Measurements from ENCODE around the gene MDM2.
A peak's percentile ranks its signal among the peaks of the same experiment; 100 is the strongest.
"Not testable (repeated sequence)": the region's sequence is repeated elsewhere in the genome, so short reads cannot be mapped to it uniquely, and the experiment has no call there.

Gene MDM2

DNA sequence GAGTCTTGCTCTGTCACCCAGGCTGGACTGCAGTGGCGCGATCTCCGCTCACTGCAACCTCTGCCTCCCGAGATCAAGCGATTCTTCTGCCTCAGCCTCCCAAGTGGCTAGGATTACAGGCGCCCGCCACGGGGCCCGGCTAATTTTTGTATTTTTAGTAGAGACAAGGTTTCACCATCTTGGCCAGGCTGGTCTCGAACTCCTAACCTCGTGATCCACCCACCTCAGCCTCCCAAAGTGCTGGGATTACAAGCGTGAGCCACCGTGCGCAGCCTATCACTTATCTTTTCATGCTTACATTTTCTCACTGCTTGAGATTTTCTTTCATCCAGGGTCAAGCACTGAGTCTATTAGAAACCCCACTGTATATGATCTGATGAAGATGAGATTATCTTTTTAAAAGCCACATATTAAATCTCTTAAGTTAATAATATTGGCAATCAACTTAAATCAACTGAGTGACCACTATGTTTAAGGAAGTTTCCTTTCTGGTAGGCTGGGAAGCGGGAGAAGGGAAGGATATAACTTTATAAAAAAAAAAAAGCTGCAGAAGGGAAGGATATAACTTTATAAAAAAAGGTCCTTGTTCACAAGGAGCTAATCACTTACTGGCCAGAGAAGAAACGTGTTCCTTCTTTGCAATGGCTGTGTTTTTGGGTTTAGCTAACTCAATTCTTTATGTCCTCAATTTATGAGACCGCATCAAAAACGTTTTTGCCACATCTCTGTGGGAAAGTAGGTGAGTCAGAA, 1.3 kb upstream of the MDM2 start:
- no peak for DNase-seq

DNA sequence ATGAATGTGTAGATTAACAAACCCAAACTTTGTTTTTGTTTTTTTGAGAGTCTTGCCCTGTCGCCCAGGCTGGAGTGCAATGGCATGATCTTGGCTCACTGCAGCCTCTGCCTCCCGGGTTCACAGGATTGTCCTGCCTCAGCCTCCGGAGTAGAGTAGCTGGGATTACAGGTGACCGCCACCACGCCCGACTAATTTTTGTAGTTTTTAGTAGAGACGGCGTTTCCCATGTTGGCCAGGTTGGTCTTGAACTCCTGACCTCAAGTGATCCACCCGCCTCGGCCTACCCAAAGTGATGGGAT, 752 bp upstream of the MDM2 start:
- DNase-seq, result not testable (repeated sequence)

GRCh38 chr12:68808388-68809189, 612 bp downstream of the MDM2 start:
- DNase-seq, result peak; percentile 77

GRCh38 chr12:68809190-68810026, 1.4 kb downstream of the MDM2 start:
- DNase-seq, result no peak

DNA sequence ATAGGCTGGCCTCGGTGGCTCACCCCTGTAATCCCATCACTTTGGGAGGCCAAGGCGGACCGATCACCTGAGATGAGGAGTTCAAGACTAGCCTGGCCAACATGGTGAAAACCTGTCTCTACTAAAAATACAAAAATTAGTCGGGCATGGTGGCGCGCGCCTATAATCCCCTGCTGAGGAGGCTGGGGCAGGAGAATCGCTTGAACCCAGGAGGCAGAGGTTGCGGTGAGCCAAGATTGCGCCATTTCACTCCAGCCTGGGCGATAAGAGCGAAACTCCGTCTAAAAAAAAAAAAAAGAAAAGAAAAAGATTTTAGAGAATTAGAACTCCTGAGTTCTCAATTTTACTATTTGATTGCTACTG, 2.0 kb downstream of the MDM2 start:
- not testable (repeated sequence) for DNase-seq

DNA sequence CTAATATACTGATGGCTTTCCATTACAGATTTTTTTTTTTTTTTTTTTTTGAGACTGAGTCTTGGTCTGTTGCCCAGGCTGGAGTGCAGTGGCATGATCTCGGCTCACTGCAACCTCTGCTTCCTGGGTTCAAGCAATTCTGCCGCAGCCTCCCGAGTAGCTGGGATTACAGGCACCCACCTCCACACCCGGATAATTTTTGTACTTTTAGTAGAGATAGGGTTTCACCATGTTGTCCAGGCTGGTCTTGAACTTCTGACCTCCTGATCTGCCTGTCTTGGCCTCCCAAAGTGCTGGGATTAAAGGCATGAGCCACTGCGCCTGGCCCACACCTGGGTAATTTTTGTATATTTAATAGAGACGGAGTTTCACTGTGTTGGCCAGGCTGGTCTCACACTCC, 3.6 kb downstream of the MDM2 start:
- not testable (repeated sequence) for DNase-seq

GRCh38 chr12:68812553-68813241, 4.7 kb downstream of the MDM2 start:
- no peak for DNase-seq

DNA sequence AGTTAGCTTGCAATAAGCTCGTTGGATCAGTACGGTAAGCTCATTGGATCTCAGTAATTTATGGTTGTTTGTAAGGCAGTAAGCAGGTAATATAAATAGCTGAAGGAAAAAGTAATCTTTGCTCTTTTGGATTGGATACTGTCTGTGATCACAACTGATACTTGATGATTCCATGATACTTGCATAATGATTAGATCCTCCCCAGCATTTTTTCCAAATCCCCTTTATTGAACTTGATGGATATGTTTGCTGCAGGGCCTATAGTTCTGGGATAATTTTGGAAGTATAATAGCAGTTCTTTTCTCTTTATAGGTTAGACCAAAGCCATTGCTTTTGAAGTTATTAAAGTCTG, 5.2 kb downstream of the MDM2 start:
- no peak for DNase-seq

GRCh38 chr12:68814490-68815231, 6.7 kb downstream of the MDM2 start:
- DNase-seq, result no peak

DNA sequence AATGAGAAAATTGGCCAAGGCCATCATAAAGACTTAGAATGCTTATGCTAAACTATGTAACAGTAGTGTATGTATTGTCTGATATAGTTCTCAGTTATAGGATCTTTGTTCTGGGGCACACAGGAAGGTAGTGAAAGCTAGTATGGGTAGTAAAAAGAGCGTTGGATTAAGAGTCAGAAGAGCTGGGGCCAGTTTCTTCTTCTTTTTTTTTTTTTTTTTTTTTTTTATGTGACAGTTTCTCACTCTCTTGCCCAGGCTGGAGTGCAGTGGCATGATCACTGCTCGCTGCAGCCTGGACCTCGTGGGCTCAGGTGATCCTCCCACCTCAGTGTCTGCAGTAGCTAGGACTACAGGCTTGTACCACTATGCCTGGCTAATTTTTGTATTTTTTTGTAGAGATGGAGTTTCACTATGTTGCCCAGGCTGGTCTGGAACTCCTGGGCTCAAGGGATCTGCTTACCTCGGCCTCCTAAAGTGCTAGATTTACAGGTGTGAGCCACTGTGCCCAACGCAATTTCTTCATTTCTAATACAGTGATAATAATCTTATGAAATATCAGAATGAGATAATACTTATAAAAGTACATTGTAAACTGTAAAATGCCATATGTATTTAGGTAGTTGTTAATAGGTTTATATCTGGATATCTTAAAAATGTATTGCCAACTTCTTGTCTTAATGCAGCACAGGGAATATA, 7.4 kb downstream of the MDM2 start:
- DNase-seq, result no peak

GRCh38 chr12:68815928-68816800, 8.2 kb downstream of the MDM2 start:
- no peak for DNase-seq

- not testable (repeated sequence) for DNase-seq
These were observed 11.5 kb downstream of the MDM2 start for GRCh38 chr12:68819481-68819880.

DNA sequence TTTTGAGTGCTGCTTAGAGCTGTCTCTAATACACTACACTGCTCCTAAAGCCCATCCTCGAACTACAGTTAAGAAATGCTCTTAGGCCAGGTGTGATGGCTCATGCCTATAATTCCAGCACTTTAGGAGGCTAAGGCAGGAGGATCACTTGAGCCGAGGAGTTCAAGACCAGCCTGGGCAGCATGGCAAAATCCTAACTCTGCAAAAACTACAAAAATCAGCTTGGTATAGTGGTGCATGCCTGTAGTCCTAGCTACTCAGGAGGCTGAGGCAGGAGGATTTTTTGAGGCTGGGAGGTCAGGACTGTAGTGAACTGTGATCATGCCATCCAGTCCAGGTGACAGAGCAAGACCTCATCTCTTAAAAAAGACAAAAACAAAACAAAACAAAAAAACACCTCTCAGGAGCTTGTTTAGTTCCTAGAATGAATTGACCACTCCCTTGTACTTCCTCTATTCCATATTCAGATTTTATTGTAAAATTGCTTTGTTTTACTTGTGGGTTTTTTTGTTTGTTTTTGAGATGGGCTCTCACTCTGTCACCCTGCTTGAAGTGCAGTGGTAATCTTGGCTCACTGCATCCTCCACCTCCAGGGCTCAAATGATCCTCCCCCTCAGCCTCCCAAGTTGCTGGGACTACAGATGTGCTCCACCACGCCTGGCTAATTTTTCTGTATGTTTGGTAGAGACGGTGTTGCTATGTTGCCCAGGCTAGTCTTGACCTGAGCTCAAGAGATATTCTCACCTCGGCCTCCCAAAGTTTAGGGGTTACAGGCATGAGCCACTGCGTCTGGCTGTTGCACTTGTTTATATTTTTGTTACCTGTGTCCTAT, 13.6 kb downstream of the MDM2 start:
- DNase-seq, result no peak

- no peak for DNase-seq
These were observed 15.7 kb downstream of the MDM2 start for GRCh38 chr12:68823696-68824095.

DNA sequence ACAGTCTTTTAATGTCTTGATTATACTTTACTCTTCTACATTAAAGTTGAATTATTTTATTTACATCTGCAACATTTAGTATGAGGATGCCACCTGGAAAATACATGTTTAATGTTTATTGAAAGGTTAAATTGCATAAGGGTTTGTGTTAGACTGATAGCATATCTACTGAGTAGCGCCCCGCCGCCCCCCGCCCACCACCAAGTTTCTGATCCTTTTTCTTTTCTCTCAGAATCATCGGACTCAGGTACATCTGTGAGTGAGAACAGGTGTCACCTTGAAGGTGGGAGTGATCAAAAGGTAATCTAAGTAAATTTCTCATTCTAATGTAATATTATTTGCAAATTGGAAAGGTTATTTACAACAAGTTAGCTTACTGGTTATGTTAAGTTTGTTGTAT, 16.2 kb downstream of the MDM2 start:
- no peak for DNase-seq

DNA sequence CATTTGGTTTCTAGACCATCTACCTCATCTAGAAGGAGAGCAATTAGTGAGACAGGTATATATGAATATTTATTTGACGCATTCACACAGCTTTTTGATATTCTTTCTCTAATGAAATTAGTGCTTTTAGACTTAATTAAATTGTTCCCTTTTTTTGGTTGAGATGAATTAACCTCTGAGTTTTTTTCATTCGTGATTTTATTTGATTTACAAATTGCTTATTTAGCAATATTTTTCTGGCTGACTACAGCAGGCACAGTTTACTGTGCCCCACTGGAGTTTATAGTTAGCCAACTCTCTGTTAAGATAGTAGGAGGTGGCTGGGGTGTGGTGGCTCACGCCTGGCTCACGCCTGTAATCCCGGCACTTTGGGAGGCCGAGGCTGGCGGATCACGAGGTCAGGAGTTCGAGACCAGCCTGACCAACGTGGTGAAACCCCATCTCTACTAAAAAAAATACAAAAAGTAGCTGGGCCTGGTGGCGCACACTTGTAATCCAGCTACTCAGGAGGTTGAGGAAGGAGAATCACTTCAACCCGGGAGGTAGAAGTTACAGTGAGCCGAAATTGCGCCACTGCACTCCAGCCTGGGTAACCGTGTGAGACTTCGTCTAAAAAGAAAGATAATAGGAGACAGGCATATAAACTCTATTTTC, 16.7 kb downstream of the MDM2 start:
- no peak for DNase-seq

DNA sequence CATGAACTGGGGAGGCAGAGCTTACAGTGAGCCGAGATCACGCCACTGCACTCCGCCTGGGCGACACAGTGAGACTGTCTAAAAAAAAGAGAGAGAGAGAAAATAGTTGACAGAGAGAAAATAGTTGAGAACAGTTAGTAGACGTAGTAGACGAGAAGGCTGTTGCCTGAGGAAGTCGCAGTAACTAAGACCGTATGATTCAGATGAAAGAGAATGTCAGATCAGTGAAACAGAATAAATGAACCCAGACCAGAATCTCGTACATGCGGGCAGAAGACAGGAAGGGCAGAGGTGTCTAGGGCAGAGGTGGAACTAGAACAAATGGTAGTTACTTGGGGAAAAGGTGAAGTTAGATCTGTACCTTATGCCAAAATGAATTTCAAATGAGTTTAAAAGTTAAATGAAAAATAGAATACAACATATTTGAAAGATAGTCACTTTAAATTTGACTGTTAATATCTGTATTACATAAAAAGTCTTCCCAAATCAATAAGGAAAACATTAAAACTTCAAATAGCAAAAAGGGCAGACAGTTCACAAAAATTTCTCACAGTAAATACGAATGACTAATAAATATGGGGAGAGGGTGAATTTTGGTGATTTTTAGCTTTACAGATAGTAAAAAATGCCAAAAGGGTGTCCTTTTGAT, 17.7 kb downstream of the MDM2 start:
- DNase-seq, result no peak

- DNase-seq, result no peak
These were observed 20.1 kb downstream of the MDM2 start for GRCh38 chr12:68827895-68828671.
